CD4-positive, alpha-beta T cell treated with Interleukin-6 at 100 ng/mL for 8 hours (primary cell): ENCODE measurements around the gene CLEC2B.
"Not testable (repeated sequence)": the region's sequence is repeated elsewhere in the genome, so short reads cannot be mapped to it uniquely, and the experiment has no call there.

Source experiments
- DNase-seq: peaks from one replicate; pipeline ENCODE4 v3.0.0-alpha.2; 2020; ENCODE audit warnings: mixed read lengths, low spot score

CLEC2B gene

DNA sequence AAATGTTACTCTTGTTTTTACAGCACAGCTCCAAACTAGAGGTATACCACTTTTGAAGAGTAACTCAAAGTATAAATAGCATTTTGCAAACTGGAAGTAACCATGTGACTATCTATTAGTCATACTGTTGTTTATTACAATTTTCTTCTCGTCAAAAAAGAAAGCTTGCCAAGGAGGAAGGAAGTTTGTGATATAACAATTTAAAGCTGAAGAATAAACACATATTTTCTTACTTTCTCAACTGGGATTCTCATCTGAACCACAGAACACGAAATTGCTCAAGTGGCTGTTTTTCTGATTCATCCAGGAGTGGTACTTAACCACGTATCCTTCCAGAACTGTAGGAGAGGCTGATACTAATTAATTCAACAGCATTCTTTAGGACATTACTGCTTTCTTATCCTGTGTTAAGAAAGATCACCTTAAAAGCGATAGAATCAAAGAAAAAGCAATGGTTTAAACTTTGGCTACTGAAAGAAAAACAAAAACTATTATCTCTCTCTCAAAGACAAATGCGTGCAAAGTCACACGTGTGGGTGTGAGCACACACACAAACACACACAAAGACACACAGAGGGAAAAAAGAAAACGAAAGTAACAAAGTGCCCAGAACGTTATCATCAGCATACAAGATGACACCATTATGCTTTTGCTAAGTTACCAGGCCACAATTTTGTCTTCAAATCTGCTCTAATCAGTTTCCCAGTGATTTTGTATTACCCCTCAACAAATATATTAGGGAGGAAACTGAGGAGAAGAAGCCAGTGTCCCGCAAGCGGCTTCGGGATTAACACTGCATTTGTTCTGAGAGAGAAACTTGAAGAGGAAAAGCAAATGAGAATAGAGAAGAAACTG, at the start of gene CLEC2B:
Gene CLEC2B (minus strand): TSS at position 48 of the 855 bp plus-strand sequence.
- DNase-seq: peak; percentile 59

DNA sequence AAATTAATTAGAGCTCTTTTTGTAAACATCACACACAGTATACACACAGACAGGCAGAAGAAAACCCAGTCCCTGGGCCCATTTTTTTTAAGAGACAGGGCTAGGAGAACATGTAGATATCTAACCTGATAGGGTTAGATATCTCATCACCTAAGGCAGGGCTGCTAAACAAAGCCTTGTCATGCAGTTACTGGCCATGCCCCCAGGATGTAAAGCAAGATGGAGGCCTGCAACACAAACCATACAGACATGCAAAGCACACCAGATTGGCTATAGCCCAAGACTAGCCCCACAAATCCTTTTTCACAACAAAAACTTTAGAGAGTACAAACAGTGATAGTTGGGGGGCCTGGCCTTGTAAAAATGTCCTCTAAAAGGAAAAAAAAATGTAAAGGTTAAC, 42.6 kb upstream of the CLEC2B start:
- DNase-seq: no peak

DNA sequence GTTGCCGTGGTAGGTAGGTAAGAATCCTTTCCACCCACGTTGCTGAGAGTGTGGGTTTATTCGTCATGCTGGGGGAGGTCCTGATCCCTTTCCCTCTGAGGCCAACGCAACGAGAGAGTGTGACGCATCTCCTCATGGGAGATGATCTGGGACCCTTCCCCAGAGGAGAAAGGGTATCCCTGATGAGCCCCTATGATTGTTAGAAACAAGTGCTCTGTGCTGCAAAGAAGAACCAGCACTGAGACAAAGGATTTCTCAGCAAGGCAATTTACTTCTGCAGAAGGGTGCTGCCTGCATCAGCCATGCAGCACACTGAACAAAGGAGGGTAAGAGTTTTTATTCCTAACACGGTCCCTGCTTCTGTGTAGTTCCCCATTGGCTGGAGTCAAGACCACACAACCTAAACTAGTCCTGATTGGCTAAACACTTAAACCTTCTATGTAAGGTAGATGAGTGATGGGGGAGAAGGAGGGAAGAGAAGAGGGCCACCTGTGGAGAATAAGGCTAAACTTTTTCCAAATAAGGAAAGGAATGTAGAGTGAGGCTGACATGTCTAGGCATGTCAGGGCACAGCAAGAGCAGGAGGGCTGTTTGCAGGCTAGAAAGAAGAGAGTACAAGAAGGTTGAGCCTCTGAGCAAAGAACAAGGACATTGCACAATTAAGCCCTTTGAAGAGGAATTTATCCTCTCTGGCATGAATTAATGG, 41.7 kb upstream of the CLEC2B start:
- DNase-seq: no peak

GRCh38 chr12:9909724-9910123, 40.6 kb upstream of the CLEC2B start:
- no peak for DNase-seq

DNA sequence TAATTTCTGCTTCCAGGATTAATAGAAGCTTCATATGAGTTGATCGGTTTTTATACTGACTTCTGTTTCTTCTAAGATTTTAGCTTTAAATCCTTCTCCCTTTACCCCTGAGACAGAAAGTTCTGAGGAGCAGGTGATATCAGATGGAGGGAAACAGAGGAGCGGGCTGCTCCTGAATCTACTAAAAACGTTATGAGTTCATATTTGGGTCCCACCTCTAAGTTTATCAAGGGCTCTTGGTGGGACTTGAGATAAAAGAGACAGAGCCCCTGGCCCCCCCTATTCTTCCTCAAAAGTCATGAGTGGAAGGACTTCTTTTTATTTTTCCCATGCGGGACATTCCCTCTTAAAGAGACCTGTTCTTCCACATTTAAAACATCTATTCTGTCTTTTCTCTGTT, 39.2 kb upstream of the CLEC2B start:
- DNase-seq: no peak

DNA sequence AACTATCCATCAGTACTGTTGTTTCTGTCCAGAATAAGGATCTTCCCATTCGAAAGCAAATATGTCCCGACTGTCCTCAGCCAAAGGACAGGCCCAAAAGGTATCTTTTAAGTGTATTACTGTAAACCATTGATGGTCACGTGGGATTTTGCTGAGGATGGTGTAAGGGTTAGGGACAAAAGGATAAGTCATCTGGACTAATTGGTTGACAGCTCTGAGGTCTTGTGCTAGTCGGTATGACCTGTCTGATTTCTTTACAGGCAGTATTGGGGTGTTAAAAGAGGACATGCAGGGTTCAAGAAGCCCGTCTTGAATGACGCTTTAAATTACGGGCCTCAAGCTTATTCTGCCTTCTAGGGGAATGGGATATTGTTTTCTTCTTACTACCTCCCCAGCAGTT, 38.6 kb upstream of the CLEC2B start:
- no peak for DNase-seq

- DNase-seq: peak; percentile 71
These were observed 37.7 kb upstream of the CLEC2B start for GRCh38 chr12:9906873-9907272.

GRCh38 chr12:9902539-9903228, 33.5 kb upstream of the CLEC2B start:
- no peak for DNase-seq

GRCh38 chr12:9900930-9901329, 31.8 kb upstream of the CLEC2B start:
- no peak for DNase-seq

GRCh38 chr12:9899209-9899608, 30.1 kb upstream of the CLEC2B start:
- no peak for DNase-seq

GRCh38 chr12:9897535-9897934, 28.4 kb upstream of the CLEC2B start:
- DNase-seq: no peak

GRCh38 chr12:9895215-9895971, 26.2 kb upstream of the CLEC2B start:
- DNase-seq: no peak

- DNase-seq: no peak
These were observed 19.6 kb upstream of the CLEC2B start for GRCh38 chr12:9888665-9889273.

DNA sequence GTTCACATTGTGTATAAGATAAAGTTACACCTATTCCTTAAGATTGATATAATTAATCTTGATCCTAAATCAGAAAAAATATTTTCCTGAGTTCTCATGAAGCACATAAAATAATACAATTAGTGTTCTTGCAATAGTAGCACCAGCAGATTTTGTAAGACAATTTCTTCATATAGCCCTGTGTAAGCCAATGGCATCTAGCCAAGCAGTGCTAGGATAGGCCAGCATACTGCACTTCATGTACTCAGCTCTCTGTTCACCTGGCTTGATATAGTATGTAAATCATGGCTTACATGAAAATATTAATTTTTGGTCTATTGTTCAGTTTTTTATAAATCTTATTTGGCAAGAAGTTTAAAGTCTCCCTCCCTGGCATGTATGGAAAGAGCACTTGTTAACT, 14.0 kb upstream of the CLEC2B start:
- no peak for DNase-seq

- DNase-seq: no peak
These were observed 12.8 kb upstream of the CLEC2B start for GRCh38 chr12:9881988-9882387.

GRCh38 chr12:9881246-9881645, 12.1 kb upstream of the CLEC2B start, which contains the start of gene KLRF2:
Gene KLRF2 (plus strand): TSS chr12:9881489. CDS start chr12:9881596, 107 bp downstream.
- no peak for DNase-seq

DNA sequence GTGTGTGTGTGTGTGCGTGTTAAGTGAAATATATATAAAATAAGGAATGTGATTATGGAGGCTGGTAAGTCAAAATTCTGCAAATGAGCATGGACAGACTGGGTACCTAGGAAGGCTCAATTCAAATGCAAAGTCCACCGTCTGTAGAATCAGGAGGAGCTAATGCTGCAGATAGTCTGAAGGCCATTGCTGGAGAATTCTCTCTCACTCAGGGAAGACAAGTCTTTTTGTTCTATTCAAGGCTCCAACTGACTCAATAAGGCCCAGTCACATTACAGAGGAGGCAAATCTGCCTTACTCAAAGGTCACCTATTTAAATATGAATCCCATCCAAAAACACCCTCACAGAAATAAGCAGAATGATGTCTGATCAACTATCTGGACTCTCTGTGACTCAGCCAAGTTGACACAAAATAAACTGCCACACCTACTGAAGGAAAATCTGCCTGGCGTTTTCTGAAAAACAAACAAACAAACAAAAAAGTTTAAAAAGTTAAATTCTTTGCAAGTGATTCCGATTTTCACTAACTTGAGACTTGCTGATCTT, 11.5 kb upstream of the CLEC2B start:
- no peak for DNase-seq

- not testable (repeated sequence) for DNase-seq
These were observed 7.0 kb upstream of the CLEC2B start for GRCh38 chr12:9876120-9876519.

GRCh38 chr12:9872742-9873141, 3.6 kb upstream of the CLEC2B start:
- DNase-seq: no peak

DNA sequence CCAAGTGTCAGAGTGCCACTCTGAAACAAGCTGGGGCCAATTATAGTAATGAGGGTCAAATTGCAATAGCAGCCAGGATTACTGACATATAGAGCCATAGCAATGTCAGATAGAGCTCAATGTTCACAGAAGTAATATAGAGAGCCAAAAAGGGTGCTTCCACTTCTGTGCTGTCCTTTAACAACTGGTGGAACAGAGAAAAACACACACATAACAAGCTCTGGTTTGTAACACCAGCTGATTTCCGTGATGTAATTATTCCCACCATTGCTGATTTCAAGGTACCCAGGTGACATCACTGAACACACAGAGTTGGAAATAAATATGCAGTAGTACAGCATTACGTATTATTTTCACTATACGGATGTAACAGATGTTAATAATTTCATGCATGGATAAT, 3.0 kb upstream of the CLEC2B start:
- DNase-seq: no peak

- DNase-seq: peak; percentile 20
These were observed 1.2 kb upstream of the CLEC2B start for GRCh38 chr12:9870286-9870866.
